ENCODE results near the gene MRAS.
"Not testable (repeated sequence)": the region's sequence is repeated elsewhere in the genome, so short reads cannot be mapped to it uniquely, and the experiment has no call there.

Gene MRAS

GRCh38 chr3:138426211-138426610, 77.8 kb downstream of the MRAS start:
- Histone ChIP-seq H3K36me3 (ENCODE audit: control insufficient read depth, insufficient read depth, low read length) (no peaks in the 10 kb centered on the region), H3K4me3 (replicated peaks; ENCODE audit: low read depth, low read length) (no peak overlapping the region), H3K27me3 (replicated peaks; ENCODE audit: control insufficient read depth, insufficient read depth, low read length) (no peaks in the 10 kb centered on the region; the same call in 1 of the 2 replicates)
- DNase-seq (ENCODE audit: extremely low read depth, insufficient read length), result no peak
- TF ChIP-seq CTCF (IDR thresholded peaks at IDR 0.05; ENCODE audit: insufficient read depth, low read length, poor library complexity, severe bottlenecking), result peak; percentile 21

- not testable (repeated sequence) for DNase-seq (ENCODE audit: extremely low read depth, insufficient read length); H3K27me3 ChIP-seq (replicated peaks; ENCODE audit: control insufficient read depth, insufficient read depth, low read length); H3K4me3 ChIP-seq (replicated peaks; ENCODE audit: low read depth, low read length); H3K36me3 ChIP-seq (ENCODE audit: control insufficient read depth, insufficient read depth, low read length)
Measured at GRCh38 chr3:138426754-138427153, 78.4 kb downstream of the MRAS start.

- Histone ChIP-seq H3K36me3 (ENCODE audit: control insufficient read depth, insufficient read depth, low read length) (no peaks in the 10 kb centered on the region), H3K4me3 (replicated peaks; ENCODE audit: low read depth, low read length) (no peak overlapping the region), H3K27me3 (replicated peaks; ENCODE audit: control insufficient read depth, insufficient read depth, low read length) (no peaks in the 10 kb centered on the region; the same call in none of the 2 replicates)
- TF ChIP-seq CTCF (IDR thresholded peaks at IDR 0.05; ENCODE audit: insufficient read depth, low read length, poor library complexity, severe bottlenecking), result no peak
- DNase-seq (ENCODE audit: extremely low read depth, insufficient read length), result no peak
Measured at GRCh38 chr3:138429665-138430064, 81.3 kb downstream of the MRAS start.

GRCh38 chr3:138432576-138433240, 84.3 kb downstream of the MRAS start:
- Histone ChIP-seq H3K27me3 (replicated peaks; ENCODE audit: control insufficient read depth, insufficient read depth, low read length) (peaks cover 5% of the 10 kb centered on the region), H3K36me3 (ENCODE audit: control insufficient read depth, insufficient read depth, low read length) (no peaks in the 10 kb centered on the region), H3K4me3 (replicated peaks; ENCODE audit: low read depth, low read length) (no peak overlapping the region)
- no peak for TF ChIP-seq CTCF (IDR thresholded peaks at IDR 0.05; ENCODE audit: insufficient read depth, low read length, poor library complexity, severe bottlenecking)
- DNase-seq (ENCODE audit: extremely low read depth, insufficient read length), result no peak

GRCh38 chr3:138433892-138434275, 85.5 kb downstream of the MRAS start:
- no peak overlapping the region for H3K4me3 ChIP-seq (replicated peaks; ENCODE audit: low read depth, low read length)
- DNase-seq (ENCODE audit: extremely low read depth, insufficient read length), result no peak
- TF ChIP-seq CTCF (IDR thresholded peaks at IDR 0.05; ENCODE audit: insufficient read depth, low read length, poor library complexity, severe bottlenecking), result no peak
- no peaks in the 10 kb centered on the region for H3K36me3 ChIP-seq (ENCODE audit: control insufficient read depth, insufficient read depth, low read length)
- peaks cover 6% of the 10 kb centered on the region for H3K27me3 ChIP-seq (replicated peaks; ENCODE audit: control insufficient read depth, insufficient read depth, low read length)

- H3K36me3 ChIP-seq (ENCODE audit: control insufficient read depth, insufficient read depth, low read length), result no peaks in the 10 kb centered on the region
- no peak for TF ChIP-seq CTCF (IDR thresholded peaks at IDR 0.05; ENCODE audit: insufficient read depth, low read length, poor library complexity, severe bottlenecking)
- H3K27me3 ChIP-seq (replicated peaks; ENCODE audit: control insufficient read depth, insufficient read depth, low read length), result peaks cover 6% of the 10 kb centered on the region
- no peak within 1 kb of the TSS for H3K4me3 ChIP-seq (replicated peaks; ENCODE audit: low read depth, low read length)
- peak; percentile 24 for DNase-seq (ENCODE audit: extremely low read depth, insufficient read length)
Measured at GRCh38 chr3:138434276-138434874, 86.0 kb downstream of the MRAS start, which contains the start of gene ESYT3. ESYT3 (plus strand) TSS chr3:138434616; CDS start chr3:138434799, 183 bp downstream.

Data from GM06990 (cell line).